ENCODE results near the gene YEATS4.
"Not testable (repeated sequence)": the region's sequence is repeated elsewhere in the genome, so short reads cannot be mapped to it uniquely, and the experiment has no call there.

Gene YEATS4

GRCh38 chr12:69359531-69360347 is at the start of gene YEATS4:
Gene YEATS4 (plus strand): TSS chr12:69359743. CDS start chr12:69359973, 230 bp downstream.
- DNase-seq (ENCODE audit: low read depth in 4 of 4, low spot score in 1 of 4) = peak; percentile 58 to 77 (median 72)

GRCh38 chr12:69313209-69313608 is 46.3 kb upstream of the YEATS4 start:
- no peak for DNase-seq (ENCODE audit: low read depth in 4 of 4, low spot score in 1 of 4)

- not testable (repeated sequence) for DNase-seq (ENCODE audit: low read depth in 4 of 4, low spot score in 1 of 4)
Measured at GRCh38 chr12:69316784-69317183, 42.8 kb upstream of the YEATS4 start.

- not testable (repeated sequence) for DNase-seq (ENCODE audit: low read depth in 4 of 4, low spot score in 1 of 4)
Measured at GRCh38 chr12:69317233-69317632, 42.3 kb upstream of the YEATS4 start.

GRCh38 chr12:69318225-69318624 is 41.3 kb upstream of the YEATS4 start:
- DNase-seq (ENCODE audit: low read depth in 4 of 4, low spot score in 1 of 4) = no peak

GRCh38 chr12:69321351-69321750 is 38.2 kb upstream of the YEATS4 start:
- no peak for DNase-seq (ENCODE audit: low read depth in 4 of 4, low spot score in 1 of 4)

GRCh38 chr12:69324797-69325466 is 34.6 kb upstream of the YEATS4 start:
- no peak for DNase-seq (ENCODE audit: low read depth in 4 of 4, low spot score in 1 of 4)

GRCh38 chr12:69328426-69328825 is 31.1 kb upstream of the YEATS4 start:
- no peak for DNase-seq (ENCODE audit: low read depth in 4 of 4, low spot score in 1 of 4)

- no peak for DNase-seq (ENCODE audit: low read depth in 4 of 4, low spot score in 1 of 4)
Measured at GRCh38 chr12:69329669-69330428, 29.7 kb upstream of the YEATS4 start.

- peak in 2 of 4 experiments; percentile 23 to 25 for DNase-seq (ENCODE audit: low read depth in 4 of 4, low spot score in 1 of 4)
Measured at GRCh38 chr12:69330475-69331473, 28.8 kb upstream of the YEATS4 start.

- DNase-seq (ENCODE audit: low read depth in 4 of 4, low spot score in 1 of 4) = no peak
Measured at GRCh38 chr12:69331519-69331908, 28.0 kb upstream of the YEATS4 start.

GRCh38 chr12:69331909-69332684 is 27.4 kb upstream of the YEATS4 start:
- DNase-seq (ENCODE audit: low read depth in 4 of 4, low spot score in 1 of 4) = no peak

GRCh38 chr12:69332815-69333358 is 26.7 kb upstream of the YEATS4 start:
- DNase-seq (ENCODE audit: low read depth in 4 of 4, low spot score in 1 of 4) = no peak

- DNase-seq (ENCODE audit: low read depth in 4 of 4, low spot score in 1 of 4) = no peak
Measured at GRCh38 chr12:69334158-69334557, 25.4 kb upstream of the YEATS4 start.

- DNase-seq (ENCODE audit: low read depth in 4 of 4, low spot score in 1 of 4) = no peak
Measured at GRCh38 chr12:69337311-69338090, 22.0 kb upstream of the YEATS4 start.

- DNase-seq (ENCODE audit: low read depth in 4 of 4, low spot score in 1 of 4) = no peak
Measured at GRCh38 chr12:69338120-69338859, 21.3 kb upstream of the YEATS4 start.

- DNase-seq (ENCODE audit: low read depth in 4 of 4, low spot score in 1 of 4) = no peak
Measured at GRCh38 chr12:69338936-69339335, 20.6 kb upstream of the YEATS4 start.

- no peak for DNase-seq (ENCODE audit: low read depth in 4 of 4, low spot score in 1 of 4)
Measured at GRCh38 chr12:69339999-69340398, 19.5 kb upstream of the YEATS4 start.

All from stimulated activated CD4-positive, alpha-beta T cell treated with anti-CD3 and anti-CD28 coated beads, Interleukin-1b, Interleukin-23, amount 100 ng/mL, for 24 hours (primary cell).